GM12892 (cell line): ENCODE results near the gene MYG1.

Experiments
- POLR2A ChIP-seq: IDR thresholded peaks from 2 replicates; pipeline ENCODE4 v1.6.1; 2011; ENCODE audit warnings: low read depth, low read length, control low read depth
- POLR2AphosphoS5 ChIP-seq: IDR thresholded peaks from 2 replicates; pipeline ENCODE4 v1.6.1; 2011; ENCODE audit warnings: low read depth, low read length, control low read depth
- TAF1 ChIP-seq: IDR thresholded peaks from 2 replicates; pipeline ENCODE4 v1.6.1; 2011; ENCODE audit warnings: low read depth, mild to moderate bottlenecking, control low read depth, low read length, borderline replicate concordance

DNA sequence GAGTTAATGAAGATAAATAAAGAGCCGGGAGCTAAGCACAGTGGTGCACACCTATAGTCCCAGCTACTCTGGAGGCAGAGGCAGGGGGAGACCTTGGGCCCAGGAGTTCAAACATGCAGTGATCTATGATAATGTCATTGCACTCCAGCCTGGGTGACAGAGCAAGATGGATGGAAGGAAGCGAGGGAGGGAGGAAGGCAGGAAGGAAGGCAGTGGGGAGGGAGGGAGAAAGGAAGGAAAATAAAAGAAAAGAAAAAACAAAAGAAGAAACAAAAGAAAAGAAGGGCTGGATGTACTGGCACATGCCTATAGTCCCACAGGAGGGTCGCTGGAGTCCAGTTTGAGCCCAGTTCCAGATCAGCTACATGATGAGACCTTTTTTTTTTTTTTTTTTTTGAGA lies 55.6 kb downstream of the MYG1 start:
- TF ChIP-seq POLR2AphosphoS5 (no peak), POLR2A (no peak), TAF1 (no peak)
